GM10847 (cell line): Measurements from ENCODE around the gene IMMP2L.

Experiments used
- POLR2A ChIP-seq: IDR thresholded peaks from 2 replicates; pipeline ENCODE4 v1.6.1; 2011; ENCODE audit not compliant: insufficient read length; ENCODE audit errors: extremely low read depth

Gene IMMP2L

GRCh38 chr7:111074071-111074747 lies 488.1 kb downstream of the IMMP2L start:
- no peak for TF ChIP-seq POLR2A

GRCh38 chr7:111071556-111071955 lies 490.7 kb downstream of the IMMP2L start:
- no peak for TF ChIP-seq POLR2A

GRCh38 chr7:111068618-111069017 lies 493.7 kb downstream of the IMMP2L start:
- TF ChIP-seq POLR2A = no peak

GRCh38 chr7:111067682-111068081 lies 494.6 kb downstream of the IMMP2L start:
- TF ChIP-seq POLR2A = no peak

GRCh38 chr7:111067251-111067650 lies 495.0 kb downstream of the IMMP2L start:
- TF ChIP-seq POLR2A = no peak

GRCh38 chr7:111063166-111063565 lies 499.1 kb downstream of the IMMP2L start:
- TF ChIP-seq POLR2A = no peak

- TF ChIP-seq POLR2A = no peak
Observed at GRCh38 chr7:111059833-111060232, 502.5 kb downstream of the IMMP2L start.

- no peak for TF ChIP-seq POLR2A
Observed at GRCh38 chr7:111057066-111057465, 505.2 kb downstream of the IMMP2L start.

GRCh38 chr7:111056371-111056770 lies 505.9 kb downstream of the IMMP2L start:
- no peak for TF ChIP-seq POLR2A

GRCh38 chr7:111053035-111053434 lies 509.3 kb downstream of the IMMP2L start:
- no peak for TF ChIP-seq POLR2A

GRCh38 chr7:111051832-111052231 lies 510.5 kb downstream of the IMMP2L start:
- no peak for TF ChIP-seq POLR2A

- no peak for TF ChIP-seq POLR2A
Observed at GRCh38 chr7:111050875-111051416, 511.3 kb downstream of the IMMP2L start.

- TF ChIP-seq POLR2A = no peak
Observed at GRCh38 chr7:111049971-111050680, 512.2 kb downstream of the IMMP2L start.

GRCh38 chr7:111047595-111047994 lies 514.7 kb downstream of the IMMP2L start:
- no peak for TF ChIP-seq POLR2A

- TF ChIP-seq POLR2A = no peak
Observed at GRCh38 chr7:111045449-111045848, 516.8 kb downstream of the IMMP2L start.

- TF ChIP-seq POLR2A = no peak
Observed at GRCh38 chr7:111043561-111043960, 518.7 kb downstream of the IMMP2L start.
